GM19395 (cell line): ENCODE data around the gene SLC1A3.

Experiments
- ATAC-seq: cut with Tn5 transposase; IDR thresholded peaks from one replicate; pipeline ENCODE4 v1.9.1; 2021; ENCODE audit warnings: mild to moderate bottlenecking, moderate library complexity; ENCODE audit not compliant: unreplicated experiment

Gene SLC1A3

DNA sequence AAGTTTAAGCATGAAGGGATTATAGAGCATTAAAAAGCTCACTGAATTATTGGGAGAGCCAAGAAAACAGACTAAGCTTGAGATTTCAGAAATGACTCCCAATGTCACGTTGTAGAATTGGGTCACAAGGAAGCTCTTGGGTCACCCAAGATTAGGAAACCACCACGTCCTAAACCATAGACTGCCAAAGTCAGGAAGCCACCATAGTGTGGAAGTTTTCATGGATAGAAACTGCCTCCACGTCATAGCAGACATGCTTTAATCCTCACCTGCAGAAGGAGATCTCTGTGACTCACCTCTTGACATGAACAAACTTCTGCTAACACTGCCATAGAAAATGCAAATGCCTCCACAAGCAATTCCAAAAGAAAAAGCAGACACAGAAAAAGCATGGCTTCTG is 106.3 kb downstream of the SLC1A3 start:
- no peak for ATAC-seq

- no peak for ATAC-seq
Observed at GRCh38 chr5:36713541-36713940, 107.1 kb downstream of the SLC1A3 start.

DNA sequence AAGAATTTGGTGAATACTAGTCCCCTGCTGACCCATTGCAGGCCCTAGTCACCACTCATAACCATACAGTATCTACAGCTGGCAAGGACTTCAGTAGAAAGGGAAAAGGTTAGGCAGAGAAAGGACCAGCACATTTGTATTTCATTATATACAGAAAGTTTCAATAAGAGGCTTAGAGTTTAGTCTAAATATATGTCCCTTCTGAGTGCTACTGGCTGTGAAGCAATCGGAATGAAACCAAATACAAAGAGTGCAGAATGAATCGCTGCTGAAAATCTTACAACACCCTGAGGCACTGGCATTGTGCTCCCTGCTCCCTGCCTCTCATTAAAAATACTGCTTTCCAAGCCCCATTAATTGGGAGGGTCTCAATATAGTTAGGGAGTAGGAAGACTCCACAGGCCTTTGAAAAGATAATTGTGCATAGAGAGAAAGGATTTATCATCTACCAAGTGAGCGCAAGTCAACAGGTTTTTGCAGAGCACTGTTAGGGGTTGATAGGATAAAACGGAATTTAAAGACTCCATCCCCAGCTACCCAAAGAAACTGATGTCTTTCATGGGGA is 110.8 kb downstream of the SLC1A3 start:
- ATAC-seq: no peak

- ATAC-seq: no peak
Observed at GRCh38 chr5:36719282-36719681, 112.9 kb downstream of the SLC1A3 start.

DNA sequence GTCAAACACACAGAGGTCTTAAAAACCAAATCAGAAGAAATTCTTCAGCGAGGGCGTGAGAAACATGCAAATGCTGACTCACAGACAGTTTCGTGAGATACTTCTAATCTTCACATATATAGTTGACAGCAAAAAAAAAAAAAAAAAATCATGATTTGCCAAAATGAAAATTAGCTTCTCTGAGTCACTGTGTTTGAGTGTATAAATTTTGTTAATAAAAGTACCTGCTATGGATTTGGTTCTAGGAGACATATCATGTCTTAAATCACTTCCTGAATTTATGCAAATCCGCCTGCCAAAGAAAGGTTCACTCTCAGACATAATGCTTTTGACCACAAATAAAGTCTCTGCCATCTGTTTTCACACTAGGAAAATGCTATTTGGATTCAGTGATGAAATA is 114.3 kb downstream of the SLC1A3 start:
- ATAC-seq: no peak

- ATAC-seq: no peak
Observed at GRCh38 chr5:36721664-36722235, 115.3 kb downstream of the SLC1A3 start.

GRCh38 chr5:36722900-36723299 is 116.5 kb downstream of the SLC1A3 start:
- ATAC-seq: peak; percentile 14

DNA sequence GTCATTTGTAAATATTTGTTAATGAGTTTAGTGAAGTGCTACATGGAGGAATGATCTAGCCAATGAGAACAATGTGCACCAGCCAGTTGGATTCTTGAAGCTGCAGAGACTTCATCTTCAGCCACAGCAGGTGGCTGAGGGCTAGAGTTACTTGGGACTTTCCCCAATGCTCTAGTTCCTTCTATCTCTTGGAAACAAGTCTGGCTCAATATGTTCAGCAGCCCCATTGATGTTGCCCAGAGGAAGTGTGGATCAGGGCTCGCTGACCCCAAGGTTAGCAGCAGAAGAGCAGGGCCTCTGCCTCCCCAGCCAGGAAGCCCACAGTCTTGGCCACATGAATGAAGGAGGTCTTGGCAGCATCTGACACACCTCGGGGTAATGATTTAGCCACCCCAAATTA is 117.5 kb downstream of the SLC1A3 start:
- peak; percentile 52 for ATAC-seq

GRCh38 chr5:36724467-36725332 is 118.3 kb downstream of the SLC1A3 start:
- peak; percentile 81 for ATAC-seq

GRCh38 chr5:36726317-36726716 is 119.9 kb downstream of the SLC1A3 start:
- no peak for ATAC-seq

DNA sequence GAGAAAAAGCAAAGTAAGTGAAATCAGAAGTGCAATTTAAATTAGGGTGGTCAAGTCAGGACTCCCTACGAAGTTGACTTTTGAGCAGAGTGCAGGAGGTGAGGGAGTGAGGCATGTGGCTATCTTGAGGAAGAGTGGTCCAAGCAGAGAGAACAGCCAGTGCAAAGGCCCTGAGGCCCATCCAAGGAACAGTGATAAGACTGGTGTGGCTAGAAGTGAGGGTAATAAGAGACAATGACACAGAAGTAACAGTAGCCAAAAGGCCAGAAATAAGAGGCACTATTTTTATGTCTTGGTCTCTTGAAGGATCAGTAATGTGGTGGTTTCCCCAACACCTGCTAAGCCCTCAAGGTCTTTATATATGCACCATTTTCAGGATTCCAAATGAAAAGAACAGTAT is 120.4 kb downstream of the SLC1A3 start:
- ATAC-seq: no peak

DNA sequence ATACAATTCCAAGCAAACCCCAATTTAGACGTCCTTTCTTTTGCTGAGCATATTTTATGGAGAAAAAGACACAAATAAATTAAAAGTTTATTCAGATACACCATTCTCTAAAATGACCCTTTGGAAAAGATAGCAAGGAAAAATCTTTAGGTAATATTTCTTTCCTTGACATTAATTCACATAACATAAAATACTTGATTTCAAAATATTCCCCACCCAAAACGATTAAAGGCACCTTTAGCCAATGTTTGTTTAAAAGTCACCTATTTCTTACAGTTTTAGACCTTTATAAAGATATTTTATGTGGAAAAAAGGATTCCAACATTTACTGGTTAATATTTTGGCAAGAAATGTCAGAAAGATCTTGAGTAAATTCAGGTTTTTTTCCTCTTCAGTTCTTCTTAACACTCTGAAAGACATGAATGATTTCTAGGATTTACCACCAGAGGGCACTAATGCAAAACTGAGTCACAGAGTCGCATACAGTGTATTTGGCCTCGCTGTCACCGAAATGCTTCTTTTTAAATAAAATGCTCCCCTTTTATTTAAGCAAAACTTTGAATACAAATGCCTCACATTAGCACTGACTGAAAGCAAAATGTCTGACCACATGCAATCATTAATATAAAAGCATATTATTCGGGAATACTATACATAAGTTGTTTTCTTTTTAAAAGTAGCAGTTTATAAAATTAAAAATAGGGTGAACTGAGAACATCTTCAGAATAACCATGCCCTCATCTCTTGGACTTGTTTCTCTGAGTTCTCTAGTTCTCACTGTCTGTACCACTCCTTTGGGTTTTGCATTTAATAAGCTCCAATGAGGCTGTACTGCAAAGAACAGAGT is 122.5 kb downstream of the SLC1A3 start:
- no peak for ATAC-seq

GRCh38 chr5:36730537-36731216 is 124.3 kb downstream of the SLC1A3 start:
- no peak for ATAC-seq

- no peak for ATAC-seq
Observed at GRCh38 chr5:36733183-36733582, 126.8 kb downstream of the SLC1A3 start.

DNA sequence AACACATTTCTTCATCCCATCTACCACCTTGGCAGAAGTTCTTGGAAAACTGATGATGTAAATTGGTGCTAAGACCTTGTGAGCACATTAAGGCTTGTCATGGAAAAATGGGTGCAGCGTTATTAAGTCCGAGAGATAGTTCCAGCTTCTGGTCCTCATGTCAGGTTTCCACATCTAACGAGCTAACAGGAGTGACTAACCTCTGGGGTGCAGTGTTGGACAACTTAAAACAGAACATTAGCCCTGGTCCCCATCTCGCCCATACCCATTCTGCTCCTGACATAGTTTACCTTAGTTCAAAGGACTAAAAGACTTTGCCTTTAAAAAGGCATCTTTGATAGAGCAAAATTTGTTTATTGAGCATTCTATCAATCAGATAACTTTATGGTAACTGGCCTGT is 128.0 kb downstream of the SLC1A3 start:
- no peak for ATAC-seq

GRCh38 chr5:36735891-36736290 is 129.5 kb downstream of the SLC1A3 start:
- ATAC-seq: no peak
